ENCODE data around the gene STRAP. TPM values are rescaled to one million over a fixed set of nuclear protein-coding genes. Genes with fewer than 3 reads are reported as not detected.

Gene STRAP
- total and polyA plus RNA-seq, 2 of the 13 experiments (the other 11 are each of a cell fraction or from before 2014, with no cell fraction given), result 66.9 to 118 TPM

DNA sequence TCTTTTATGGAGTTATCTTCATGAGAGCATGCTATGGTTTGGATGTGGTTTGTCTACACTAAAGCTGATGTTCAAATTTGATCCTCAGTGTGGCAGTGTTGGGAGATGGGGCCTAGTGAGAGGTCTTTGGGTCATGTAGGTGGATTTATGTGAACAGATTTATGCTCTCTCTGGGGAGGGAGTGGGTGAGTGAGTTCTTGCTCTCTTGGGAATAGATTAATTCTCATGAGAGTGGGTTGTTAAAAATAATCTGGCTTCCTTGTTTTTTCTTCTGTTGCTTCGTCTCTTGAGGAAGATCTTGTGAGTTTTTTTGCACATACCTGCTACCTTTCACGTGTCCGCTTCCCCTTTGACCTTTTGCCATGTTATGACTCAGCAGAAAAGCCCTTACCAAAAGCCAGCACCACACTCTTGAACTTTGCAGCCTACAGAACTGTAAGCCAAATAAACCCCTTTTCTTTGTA is 49.4 kb downstream of the STRAP start (continued):
- no peak for TF ChIP-seq CBX2 (IDR thresholded peaks at IDR 0.05; ENCODE audit: low read depth, low read length)
- no peak for TF ChIP-seq CBX2 (CRISPR knock-in tag; IDR thresholded peaks at IDR 0.05; ENCODE audit: low read depth)
- no peak for TF ChIP-seq RFX1 (IDR thresholded peaks at IDR 0.05)
- no peak for TF ChIP-seq AGO1 (IDR thresholded peaks at IDR 0.05; ENCODE audit: low read depth, low read length, poor library complexity, severe bottlenecking)
- no peak for TF ChIP-seq KDM5B (CRISPR knock-in tag; IDR thresholded peaks at IDR 0.05; ENCODE audit: borderline replicate concordance)
- no peak for TF ChIP-seq ZFP37 (CRISPR knock-in tag; IDR thresholded peaks at IDR 0.05; ENCODE audit: borderline replicate concordance)
- TF ChIP-seq DDIT3 (CRISPR knock-in tag; IDR thresholded peaks at IDR 0.05), result no peak
- no peak for TF ChIP-seq EP300 (IDR thresholded peaks at IDR 0.05; ENCODE audit: low read depth in 2 of 2, low read length in 2 of 2)
- TF ChIP-seq EP300 (CRISPR knock-in tag; IDR thresholded peaks at IDR 0.05; ENCODE audit: borderline replicate concordance), result no peak
- TF ChIP-seq, protein P1, sequence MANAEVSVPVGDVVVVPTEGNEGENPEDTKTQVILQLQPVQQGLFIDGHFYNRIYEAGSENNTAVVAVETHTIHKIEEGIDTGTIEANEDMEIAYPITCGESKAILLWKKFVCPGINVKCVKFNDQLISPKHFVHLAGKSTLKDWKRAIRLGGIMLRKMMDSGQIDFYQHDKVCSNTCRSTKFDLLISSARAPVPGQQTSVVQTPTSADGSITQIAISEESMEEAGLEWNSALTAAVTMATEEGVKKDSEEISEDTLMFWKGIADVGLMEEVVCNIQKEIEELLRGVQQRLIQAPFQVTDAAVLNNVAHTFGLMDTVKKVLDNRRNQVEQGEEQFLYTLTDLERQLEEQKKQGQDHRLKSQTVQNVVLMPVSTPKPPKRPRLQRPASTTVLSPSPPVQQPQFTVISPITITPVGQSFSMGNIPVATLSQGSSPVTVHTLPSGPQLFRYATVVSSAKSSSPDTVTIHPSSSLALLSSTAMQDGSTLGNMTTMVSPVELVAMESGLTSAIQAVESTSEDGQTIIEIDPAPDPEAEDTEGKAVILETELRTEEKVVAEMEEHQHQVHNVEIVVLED (CRISPR knock-in tag; IDR thresholded peaks at IDR 0.05; ENCODE audit: borderline replicate concordance), result no peak
- no peak for TF ChIP-seq AKAP8 (CRISPR knock-in tag; IDR thresholded peaks at IDR 0.05)
- TF ChIP-seq SP5 (CRISPR knock-in tag; IDR thresholded peaks at IDR 0.05; ENCODE audit: borderline replicate concordance, low read depth), result no peak
- no peak for TF ChIP-seq POLR2AphosphoS5 (IDR thresholded peaks at IDR 0.05; ENCODE audit: low read depth, low read length)
- no peak for TF ChIP-seq ZSCAN31 (CRISPR knock-in tag; IDR thresholded peaks at IDR 0.05; ENCODE audit: low read depth)
- peak; percentile 92 for TF ChIP-seq NR2F6 (IDR thresholded peaks at IDR 0.05)
- peak; percentile 93 for TF ChIP-seq NR2F6 (CRISPR knock-in tag; IDR thresholded peaks at IDR 0.05)
- no peak for TF ChIP-seq KMT2A (CRISPR knock-in tag; IDR thresholded peaks at IDR 0.05)
- TF ChIP-seq POGK (CRISPR knock-in tag; conservative IDR thresholded peaks at IDR 0.05), result no peak
- no peak for TF ChIP-seq GLI4 (CRISPR knock-in tag; IDR thresholded peaks at IDR 0.05; ENCODE audit: borderline replicate concordance)
- no peak for TF ChIP-seq SNAI1 (CRISPR knock-in tag; IDR thresholded peaks at IDR 0.05; ENCODE audit: borderline replicate concordance)
- no peak for TF ChIP-seq SPEN (CRISPR knock-in tag; IDR thresholded peaks at IDR 0.05; ENCODE audit: low read depth)
- TF ChIP-seq, protein P2, sequence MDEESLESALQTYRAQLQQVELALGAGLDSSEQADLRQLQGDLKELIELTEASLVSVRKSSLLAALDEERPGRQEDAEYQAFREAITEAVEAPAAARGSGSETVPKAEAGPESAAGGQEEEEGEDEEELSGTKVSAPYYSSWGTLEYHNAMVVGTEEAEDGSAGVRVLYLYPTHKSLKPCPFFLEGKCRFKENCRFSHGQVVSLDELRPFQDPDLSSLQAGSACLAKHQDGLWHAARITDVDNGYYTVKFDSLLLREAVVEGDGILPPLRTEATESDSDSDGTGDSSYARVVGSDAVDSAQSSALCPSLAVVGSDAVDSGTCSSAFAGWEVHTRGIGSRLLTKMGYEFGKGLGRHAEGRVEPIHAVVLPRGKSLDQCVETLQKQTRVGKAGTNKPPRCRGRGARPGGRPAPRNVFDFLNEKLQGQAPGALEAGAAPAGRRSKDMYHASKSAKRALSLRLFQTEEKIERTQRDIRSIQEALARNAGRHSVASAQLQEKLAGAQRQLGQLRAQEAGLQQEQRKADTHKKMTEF (CRISPR knock-in tag; IDR thresholded peaks at IDR 0.05), result no peak
- no peak for TF ChIP-seq SP1 (IDR thresholded peaks at IDR 0.05)
- no peak for TF ChIP-seq SP1 (CRISPR knock-in tag; IDR thresholded peaks at IDR 0.05)
- TF ChIP-seq SAP130 (CRISPR knock-in tag; IDR thresholded peaks at IDR 0.05; ENCODE audit: low read depth), result peak; percentile 30; the same call in 1 of the 2 replicates
- TF ChIP-seq, protein P3, sequence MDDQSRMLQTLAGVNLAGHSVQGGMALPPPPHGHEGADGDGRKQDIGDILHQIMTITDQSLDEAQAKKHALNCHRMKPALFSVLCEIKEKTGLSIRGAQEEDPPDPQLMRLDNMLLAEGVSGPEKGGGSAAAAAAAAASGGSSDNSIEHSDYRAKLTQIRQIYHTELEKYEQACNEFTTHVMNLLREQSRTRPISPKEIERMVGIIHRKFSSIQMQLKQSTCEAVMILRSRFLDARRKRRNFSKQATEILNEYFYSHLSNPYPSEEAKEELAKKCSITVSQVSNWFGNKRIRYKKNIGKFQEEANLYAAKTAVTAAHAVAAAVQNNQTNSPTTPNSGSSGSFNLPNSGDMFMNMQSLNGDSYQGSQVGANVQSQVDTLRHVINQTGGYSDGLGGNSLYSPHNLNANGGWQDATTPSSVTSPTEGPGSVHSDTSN (CRISPR knock-in tag; IDR thresholded peaks at IDR 0.05; ENCODE audit: borderline replicate concordance), result no peak
- TF ChIP-seq ZNF891 (CRISPR knock-in tag; IDR thresholded peaks at IDR 0.05), result no peak

Measured in HepG2 (cell line).